Astrocyte of the spinal cord (primary cell): ENCODE results near the gene LMAN1L.
A peak's percentile ranks its signal among the peaks of the same experiment; 100 is the strongest.

ENCODE experiments used
- DNase-seq: peaks from one replicate; pipeline ENCODE4 v3.0.0; 2011; ENCODE audit warnings: low read depth, low spot score
- H3K4me3 ChIP-seq: 2 replicates; pipeline ENCODE4 v1.5.1; 2011; ENCODE audit warnings: low read depth, mild to moderate bottlenecking, low read length, moderate library complexity
- CTCF ChIP-seq: IDR thresholded peaks from 2 replicates; pipeline ENCODE4 v1.5.1; 2012; ENCODE audit warnings: low read depth, mild to moderate bottlenecking, low read length, inconsistent platforms
- in situ Hi-C: cut with HindIII; loops from 2 replicates; pipeline ENCODE4 v1.10.0; 2017; ENCODE audit warnings: low sequenced_read_pairs

Gene LMAN1L

GRCh38 chr15:74793135-74794028 lies 19.3 kb upstream of the LMAN1L start:
- peak; percentile 30 for TF ChIP-seq CTCF
- in situ Hi-C loops: no loop called here
- peak; percentile 32 for DNase-seq
- no peak overlapping the region for H3K4me3 ChIP-seq

GRCh38 chr15:74794248-74794969 lies 18.2 kb upstream of the LMAN1L start:
- no peak for TF ChIP-seq CTCF
- H3K4me3 ChIP-seq: no peak overlapping the region
- in situ Hi-C loops: no loop called here
- no peak for DNase-seq

- in situ Hi-C loops: no loop called here
- no peak overlapping the region for H3K4me3 ChIP-seq
- TF ChIP-seq CTCF: no peak
- no peak for DNase-seq
These were observed 17.7 kb upstream of the LMAN1L start for GRCh38 chr15:74794970-74795349.

- DNase-seq: no peak
- no peak overlapping the region for H3K4me3 ChIP-seq
- in situ Hi-C loops: no loop called here
- TF ChIP-seq CTCF: no peak
These were observed 16.5 kb upstream of the LMAN1L start for GRCh38 chr15:74795966-74796625.

GRCh38 chr15:74798388-74799254 lies 14.0 kb upstream of the LMAN1L start:
- H3K4me3 ChIP-seq: no peak overlapping the region
- in situ Hi-C loops: no loop called here
- DNase-seq: no peak
- no peak for TF ChIP-seq CTCF
